WI38 (cell line): Measurements from ENCODE around the gene CAMTA2.
A peak's percentile ranks its signal among the peaks of the same experiment; 100 is the strongest.

Source experiments
- H3K4me3 ChIP-seq: 2 replicates; pipeline ENCODE4 v1.5.1; 2011; ENCODE audit warnings: low read depth, mild to moderate bottlenecking, control low read depth, low read length
- CTCF ChIP-seq: IDR thresholded peaks from 2 replicates; pipeline ENCODE4 v1.5.1; 2012; ENCODE audit warnings: low read depth, mild to moderate bottlenecking, control low read depth, low read length

CAMTA2 gene

GRCh38 chr17:4956493-4957061, 30.9 kb downstream of the CAMTA2 start:
- TF ChIP-seq CTCF = 0 out of 2 replicates have a peak, but pooled peaks have one; percentile 11
- no peak overlapping the region for H3K4me3 ChIP-seq

- no peak for TF ChIP-seq CTCF
- H3K4me3 ChIP-seq = no peak overlapping the region
These were observed 32.4 kb downstream of the CAMTA2 start for GRCh38 chr17:4955091-4955490.

GRCh38 chr17:4953451-4953961, 34.0 kb downstream of the CAMTA2 start:
- TF ChIP-seq CTCF = no peak
- H3K4me3 ChIP-seq = no peak overlapping the region

GRCh38 chr17:4951486-4951885, 36.0 kb downstream of the CAMTA2 start:
- no peak overlapping the region for H3K4me3 ChIP-seq
- TF ChIP-seq CTCF = no peak

- no peak for TF ChIP-seq CTCF
These were observed 36.7 kb downstream of the CAMTA2 start, which contains the start of gene ENO3 for GRCh38 chr17:4950746-4951204. Gene ENO3 (plus strand): TSS chr17:4951119. CDS start chr17:4951830, 711 bp downstream.

GRCh38 chr17:4950075-4950745, 37.3 kb downstream of the CAMTA2 start:
- peak overlapping the region; percentile 41 for H3K4me3 ChIP-seq
- no peak for TF ChIP-seq CTCF

More at GRCh38 chr17:4950746-4951204, 36.7 kb downstream of the CAMTA2 start, which contains the start of gene ENO3:
- H3K4me3 ChIP-seq = peak within 1 kb of the TSS; percentile 41
